ENCODE results near the gene TRAPPC2L. TPM values are rescaled to one million over a fixed set of nuclear protein-coding genes. Genes with fewer than 3 reads are reported as not detected.

Gene TRAPPC2L
- total and polyA plus RNA-seq, 3 donors from 2014 or later: 58.3 to 216 (median 59.8) TPM

- TF ChIP-seq POLR2A (IDR thresholded peaks at IDR 0.05): no peak
- TF ChIP-seq CTCF (IDR thresholded peaks at IDR 0.05): no peak
- intact Hi-C loops (cut with DNase I; ENCODE audit: low total_unique reads): no loop called here
- H3K4me3 ChIP-seq: no peak overlapping the region
- 87 to 93% methylated on average over 3 to 12 of the region's 12 CpGs for WGBS, 2 donors
- no peaks in the 10 kb centered on the region for H3K9me3 ChIP-seq
- DNase-seq: no peak
- no peaks in the 10 kb centered on the region for H3K36me3 ChIP-seq (ENCODE audit: low read depth, missing control alignments)
- no peaks in the 10 kb centered on the region for H3K27me3 ChIP-seq
- H3K27ac ChIP-seq: no peak overlapping the region
- H3K4me1 ChIP-seq: no peaks in the 10 kb centered on the region
Observed at GRCh38 chr16:88900662-88901052, 43.7 kb downstream of the TRAPPC2L start.

GRCh38 chr16:88901718-88902337 lies 44.9 kb downstream of the TRAPPC2L start:
- Histone ChIP-seq H3K27ac (no peak overlapping the region), H3K4me1 (no peaks in the 10 kb centered on the region), H3K36me3 (ENCODE audit: low read depth, missing control alignments) (no peaks in the 10 kb centered on the region), H3K9me3 (no peaks in the 10 kb centered on the region), H3K4me3 (no peak overlapping the region), H3K27me3 (no peaks in the 10 kb centered on the region)
- no peak for TF ChIP-seq CTCF (IDR thresholded peaks at IDR 0.05)
- no peak for TF ChIP-seq POLR2A (IDR thresholded peaks at IDR 0.05)
- intact Hi-C loops (cut with DNase I; ENCODE audit: low total_unique reads): no loop called here
- no peak for DNase-seq
- 85 to 91% methylated on average over 12 to 26 of the region's 26 CpGs for WGBS, 2 donors

GRCh38 chr16:88902744-88903143 lies 45.8 kb downstream of the TRAPPC2L start:
- no peaks in the 10 kb centered on the region for H3K4me1 ChIP-seq
- WGBS, 2 donors: 85 to 87% methylated on average over 16 of the region's 16 CpGs
- DNase-seq: no peak
- TF ChIP-seq CTCF (IDR thresholded peaks at IDR 0.05) (no peak), POLR2A (IDR thresholded peaks at IDR 0.05) (no peak)
- H3K27me3 ChIP-seq: no peaks in the 10 kb centered on the region
- no peaks in the 10 kb centered on the region for H3K36me3 ChIP-seq (ENCODE audit: low read depth, missing control alignments)
- intact Hi-C loops (cut with DNase I; ENCODE audit: low total_unique reads): no loop called here
- H3K4me3 ChIP-seq: no peak overlapping the region
- no peaks in the 10 kb centered on the region for H3K9me3 ChIP-seq
- H3K27ac ChIP-seq: no peak overlapping the region

GRCh38 chr16:88903267-88903666 lies 46.3 kb downstream of the TRAPPC2L start:
- intact Hi-C loops (cut with DNase I; ENCODE audit: low total_unique reads): no loop called here
- H3K4me1 ChIP-seq: no peaks in the 10 kb centered on the region
- no peaks in the 10 kb centered on the region for H3K36me3 ChIP-seq (ENCODE audit: low read depth, missing control alignments)
- no peak overlapping the region for H3K4me3 ChIP-seq
- H3K9me3 ChIP-seq: no peaks in the 10 kb centered on the region
- DNase-seq: no peak
- H3K27ac ChIP-seq: no peak overlapping the region
- 79% methylated on average over 14 of the region's 14 CpGs; no CpG with 5 or more reads in 1 of the 2 donors for WGBS, 2 donors
- TF ChIP-seq CTCF (IDR thresholded peaks at IDR 0.05) (no peak), POLR2A (IDR thresholded peaks at IDR 0.05) (no peak)
- H3K27me3 ChIP-seq: no peaks in the 10 kb centered on the region
